Erythroblast (primary cell): Measurements from ENCODE around the gene BEND3.

Source experiments
- DNase-seq, 2 experiments: peaks; one replicate each; lab custom pipeline; 2025; lab: John Stamatoyannopoulos, UW
- GATA1 ChIP-seq: IDR thresholded peaks from 2 replicates; pipeline ENCODE4 v1.6.1; 2011; ENCODE audit warnings: low read depth, mild to moderate bottlenecking, control low read depth, low read length, moderate library complexity
- POLR2A ChIP-seq: IDR thresholded peaks from 2 replicates; pipeline ENCODE4 v1.6.1; 2011; ENCODE audit warnings: mild to moderate bottlenecking, low read length

The BEND3 gene

DNA sequence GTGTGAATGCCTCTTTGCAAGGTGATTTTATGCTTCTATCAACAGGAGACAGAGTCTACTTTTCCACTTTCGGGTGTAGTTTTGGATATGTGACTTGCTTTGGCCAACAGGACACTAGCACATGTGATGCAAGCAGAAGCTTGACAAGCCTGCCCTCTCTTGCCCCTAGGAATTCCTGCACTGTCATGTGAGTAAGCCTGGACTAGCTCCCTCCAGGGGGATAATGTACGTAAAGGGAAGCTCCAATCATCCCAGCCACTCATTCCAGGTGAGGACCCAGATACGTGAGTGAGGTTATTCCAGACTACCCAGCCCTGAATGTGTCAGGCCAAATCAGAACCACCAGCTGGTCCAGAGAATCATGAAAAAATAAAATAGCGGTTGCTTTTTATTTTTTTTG is 33.3 kb downstream of the BEND3 start:
- TF ChIP-seq GATA1 = no peak
- no peak for TF ChIP-seq POLR2A
- no peak for DNase-seq

DNA sequence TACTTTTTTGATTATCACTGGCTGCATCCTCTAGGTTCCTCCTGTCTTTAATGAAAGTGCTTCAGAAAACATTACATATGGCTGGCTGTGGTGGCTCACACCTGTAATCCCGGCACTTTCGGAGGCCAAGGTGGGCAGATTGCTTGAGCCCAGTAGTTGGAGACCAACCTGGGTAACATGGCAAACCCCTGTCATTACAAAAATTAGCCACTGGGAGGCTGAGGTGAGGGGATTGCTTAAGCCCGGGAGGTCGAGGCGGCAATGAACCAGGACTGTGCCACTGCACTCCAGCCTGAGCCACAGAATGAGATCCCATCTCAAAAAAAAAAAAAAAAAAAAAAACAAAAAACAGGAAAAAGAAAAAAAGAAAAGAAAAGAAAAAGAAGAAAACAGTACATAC is 35.3 kb downstream of the BEND3 start:
- peak; percentile 19 to 25 for DNase-seq
- TF ChIP-seq GATA1 = no peak
- TF ChIP-seq POLR2A = no peak

DNA sequence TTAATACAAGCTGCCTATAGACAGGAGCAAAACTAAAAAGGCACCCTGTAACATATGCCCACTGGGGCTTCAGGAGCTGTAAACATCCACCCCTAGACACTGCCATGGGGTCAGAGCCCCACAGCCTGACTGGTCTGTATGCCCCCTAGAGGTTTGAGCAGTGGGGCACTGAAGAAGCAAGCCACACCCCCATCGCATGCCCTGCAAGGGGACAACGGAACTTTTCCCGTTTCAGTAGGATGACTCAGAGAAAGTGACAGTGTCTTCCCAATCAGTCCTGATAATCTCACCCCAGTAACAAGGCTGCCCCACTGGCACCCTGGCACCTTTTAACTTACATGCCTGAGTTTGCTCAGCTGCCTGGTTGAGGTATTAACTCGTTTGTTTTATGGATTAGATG is 35.9 kb downstream of the BEND3 start:
- peak; percentile 38 to 57 for DNase-seq
- TF ChIP-seq POLR2A (no peak), GATA1 (no peak)

DNA sequence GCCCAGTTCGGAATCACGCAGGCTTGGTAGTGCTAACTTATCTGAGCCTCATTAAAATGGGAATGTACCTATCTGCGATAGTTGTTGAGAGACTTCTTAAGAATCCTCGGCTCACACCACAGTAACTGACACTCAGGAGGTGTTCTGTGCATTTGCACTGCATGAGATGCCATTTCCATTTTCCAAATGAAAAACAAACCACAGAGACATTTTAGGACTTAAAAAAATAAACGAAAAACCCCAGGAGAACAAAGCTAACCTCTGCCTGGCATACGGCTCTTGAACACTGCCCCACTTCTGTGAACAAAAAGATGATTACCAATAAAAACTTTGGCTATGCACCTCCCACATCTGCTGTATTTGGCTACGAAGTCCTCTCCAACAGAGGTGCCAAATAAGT is 37.6 kb downstream of the BEND3 start:
- no peak for DNase-seq

DNA sequence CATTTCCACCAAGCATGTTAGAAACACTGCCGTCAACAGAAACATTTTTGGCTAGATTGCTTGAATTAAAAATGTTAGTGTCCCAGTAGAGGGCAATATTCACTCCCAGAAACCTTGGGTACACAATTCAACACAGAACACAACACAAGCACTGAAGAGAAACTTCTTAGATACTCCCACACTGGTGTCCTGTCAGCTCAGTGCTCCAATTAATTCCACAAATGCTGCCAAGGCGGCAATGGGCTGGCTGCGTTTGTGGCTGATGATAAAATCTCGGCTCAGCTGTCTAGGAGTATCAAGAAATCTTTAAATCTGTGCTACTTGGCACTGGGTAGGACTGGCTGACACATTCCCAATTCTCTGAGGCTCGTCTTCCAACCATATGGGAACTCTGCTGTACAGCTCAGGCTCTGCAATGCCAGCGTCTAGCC is 39.3 kb downstream of the BEND3 start:
- no peak for DNase-seq
- TF ChIP-seq POLR2A (no peak), GATA1 (no peak)

More for the DNA sequence above, 37.6 kb downstream of the BEND3 start:
- TF ChIP-seq POLR2A = no peak
- no peak for TF ChIP-seq GATA1

DNA sequence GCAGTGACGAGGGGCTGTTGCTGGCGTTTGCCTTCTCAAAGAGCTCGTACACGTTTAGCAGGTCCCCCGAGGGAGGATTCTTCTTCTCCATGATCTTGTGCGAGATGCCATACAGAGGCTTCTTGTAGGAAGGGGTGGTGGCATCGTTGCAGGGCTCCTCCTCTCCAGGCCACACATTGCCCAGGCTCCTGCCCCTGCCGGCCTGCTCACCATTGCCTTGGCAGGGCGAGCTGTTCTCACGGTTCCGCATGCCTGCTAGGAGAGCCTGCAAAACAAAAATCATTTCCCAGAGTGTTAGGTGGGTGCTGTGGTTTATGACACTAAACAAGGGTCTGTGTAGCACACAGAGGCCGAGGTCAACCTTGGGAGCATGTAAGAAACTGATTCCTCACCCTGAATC is 44.6 kb downstream of the BEND3 start:
- DNase-seq = no peak
- TF ChIP-seq POLR2A = no peak
- TF ChIP-seq GATA1 = no peak

DNA sequence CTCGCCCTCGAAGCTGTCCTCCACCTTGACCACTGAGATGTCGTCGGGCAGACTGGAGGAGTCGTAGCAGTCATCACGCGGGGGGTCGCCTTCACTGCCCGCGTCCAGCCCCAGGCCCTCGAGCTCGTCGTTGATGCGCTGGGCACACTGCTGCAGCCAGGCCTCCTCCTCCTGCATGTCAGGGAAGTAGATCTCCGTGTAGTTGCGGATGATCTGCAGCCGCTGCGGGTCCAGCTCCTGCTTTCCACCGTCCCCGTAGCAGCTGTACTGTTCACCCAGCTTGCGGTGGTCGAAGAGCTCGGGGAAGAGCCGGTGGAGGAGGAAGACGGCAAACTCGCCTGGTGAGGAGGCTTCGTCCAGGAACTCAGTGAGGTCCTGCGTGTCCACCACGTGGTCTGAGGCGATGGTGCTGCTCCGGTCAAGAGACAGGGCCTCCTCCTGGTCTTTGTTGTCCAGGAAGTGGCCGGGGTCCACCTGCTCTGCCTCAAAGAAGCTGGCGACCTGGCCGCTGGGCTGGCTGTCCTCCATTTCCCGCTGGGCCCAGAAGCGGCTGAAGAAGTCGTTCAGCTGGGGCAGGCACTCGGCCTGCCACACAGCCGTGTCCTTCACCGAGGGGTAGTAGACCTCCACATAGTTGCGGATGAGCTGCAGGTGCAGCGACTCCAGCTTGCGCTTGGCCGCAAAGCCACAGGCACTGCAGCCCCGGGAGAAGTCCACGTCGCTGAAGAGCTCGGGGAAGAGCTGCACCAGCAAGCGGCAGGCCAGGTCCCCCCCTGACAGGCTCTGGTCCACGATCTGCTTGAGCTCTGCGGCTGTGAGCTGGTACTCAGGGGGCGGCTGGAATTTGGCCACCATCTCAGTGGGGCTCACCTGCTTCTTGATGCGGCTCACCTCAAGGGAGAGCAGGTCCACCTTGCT is 45.4 kb downstream of the BEND3 start:
- no peak for TF ChIP-seq GATA1
- TF ChIP-seq POLR2A = no peak
- DNase-seq = no peak

DNA sequence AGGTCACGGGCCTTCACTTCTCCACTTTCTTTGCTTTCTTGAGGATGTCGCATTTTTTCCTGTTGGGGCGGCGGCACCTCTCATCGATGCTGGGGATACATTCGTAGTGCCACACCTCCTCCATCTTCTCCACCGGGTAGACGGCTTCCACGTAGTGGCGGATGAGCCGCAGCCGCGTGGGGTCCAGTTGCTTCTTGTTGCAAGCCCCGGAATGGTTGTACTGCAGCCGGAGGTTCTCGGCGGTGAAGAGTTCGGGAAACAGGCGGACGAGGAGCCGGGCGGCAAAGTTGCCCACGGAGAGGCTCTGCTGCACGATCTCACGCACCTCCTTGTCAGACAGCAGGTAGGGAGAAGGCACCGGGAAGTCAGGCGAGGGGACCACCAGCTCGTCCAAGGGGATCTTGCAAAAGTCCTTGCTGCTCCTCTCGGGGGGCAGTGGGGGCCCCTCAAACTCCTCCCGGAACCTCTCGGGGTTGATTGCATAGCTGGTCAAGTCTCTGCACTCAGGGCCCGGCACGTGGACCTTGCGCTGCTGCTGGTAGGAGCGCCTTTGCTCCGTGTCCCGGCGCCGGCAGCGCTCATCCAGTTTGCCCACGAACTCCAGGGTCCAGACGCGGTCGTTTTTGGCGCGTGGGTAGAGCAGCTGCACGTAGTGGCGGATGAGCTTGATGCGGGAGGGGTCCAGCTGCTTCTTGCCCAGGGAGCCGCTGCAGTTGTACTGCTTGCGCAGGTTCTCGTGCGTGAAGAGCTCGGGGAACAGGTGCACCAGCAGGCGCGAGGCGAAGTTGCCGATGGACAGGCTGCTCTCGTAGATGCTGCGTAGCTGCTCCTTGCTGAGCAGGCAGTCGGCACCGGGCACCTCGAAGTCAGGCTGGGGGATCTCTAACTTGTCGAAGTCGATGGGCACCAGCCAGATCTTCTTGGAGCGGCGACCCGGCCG is 46.4 kb downstream of the BEND3 start:
- DNase-seq = no peak
- TF ChIP-seq POLR2A (no peak), GATA1 (no peak)

DNA sequence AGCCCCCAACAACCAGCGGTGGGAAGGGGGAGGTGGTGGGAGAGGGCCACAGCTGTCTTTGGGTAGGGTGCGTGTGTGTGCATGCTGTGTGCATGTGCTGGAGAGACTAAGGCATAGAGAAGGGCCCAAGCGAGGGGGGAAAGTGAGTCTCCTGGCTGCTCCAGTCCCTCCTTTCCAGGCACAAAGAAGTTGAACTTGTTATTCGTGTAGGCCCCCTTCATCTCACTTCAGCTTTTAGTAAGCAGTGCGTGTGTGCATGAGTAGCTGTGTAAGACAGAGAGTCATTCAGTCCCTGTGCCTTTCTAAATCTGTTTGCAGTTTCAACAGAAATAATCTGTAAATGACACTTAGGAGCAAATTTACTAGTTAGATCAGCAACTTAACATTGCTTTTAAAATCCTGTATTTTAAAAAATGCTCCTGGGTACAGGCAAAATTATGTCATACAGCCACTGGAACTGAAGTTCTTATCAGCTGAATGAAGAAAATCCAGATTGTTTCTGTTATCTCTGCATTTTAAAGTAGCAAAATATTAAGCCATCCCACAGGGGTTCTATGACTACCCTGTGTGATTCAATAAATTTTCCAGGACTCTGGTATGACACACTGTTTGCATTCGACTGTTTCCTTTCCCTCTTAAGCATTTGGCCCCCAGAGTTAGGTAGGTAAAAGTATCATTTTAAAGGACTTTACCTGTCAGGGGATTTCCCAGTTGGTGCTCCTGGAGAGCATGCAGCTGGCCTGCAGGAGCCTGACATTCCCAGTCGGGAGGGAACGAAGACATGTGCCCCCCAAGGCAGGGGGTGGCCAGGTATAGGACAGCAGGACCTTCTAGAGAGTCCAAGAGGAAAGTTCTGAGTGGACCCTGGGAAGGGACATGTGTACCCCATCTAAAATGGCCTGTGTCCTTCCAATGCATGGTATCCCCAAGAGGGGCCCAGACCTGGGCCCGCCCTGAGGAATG is 48.3 kb downstream of the BEND3 start:
- TF ChIP-seq GATA1 = no peak
- no peak for TF ChIP-seq POLR2A
- no peak for DNase-seq

DNA sequence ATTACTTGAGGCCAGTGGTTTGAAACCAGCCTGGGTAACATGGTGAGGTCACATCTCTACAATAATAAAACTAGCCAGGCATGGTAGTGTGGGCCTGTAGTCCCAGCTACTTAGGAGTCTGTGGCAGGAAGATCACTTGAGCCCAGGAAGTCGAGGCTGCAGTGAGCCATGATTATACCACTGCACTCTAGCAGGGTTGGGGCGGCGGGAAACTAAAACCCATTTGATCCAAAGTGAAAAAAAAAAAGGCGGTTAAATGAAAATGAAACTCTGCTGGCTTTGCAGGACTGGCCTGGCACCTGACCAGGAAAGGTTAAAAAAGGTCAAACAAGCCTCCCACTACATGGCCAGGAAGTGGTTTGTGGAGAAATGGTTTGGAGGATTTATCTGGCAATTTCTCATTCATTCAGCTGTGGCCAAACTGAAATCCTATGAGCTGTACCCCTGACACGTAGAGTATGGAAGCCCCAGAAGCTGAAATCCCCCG is 50.7 kb downstream of the BEND3 start:
- no peak for TF ChIP-seq POLR2A
- no peak for TF ChIP-seq GATA1
- DNase-seq = peak; percentile 12 to 19

DNA sequence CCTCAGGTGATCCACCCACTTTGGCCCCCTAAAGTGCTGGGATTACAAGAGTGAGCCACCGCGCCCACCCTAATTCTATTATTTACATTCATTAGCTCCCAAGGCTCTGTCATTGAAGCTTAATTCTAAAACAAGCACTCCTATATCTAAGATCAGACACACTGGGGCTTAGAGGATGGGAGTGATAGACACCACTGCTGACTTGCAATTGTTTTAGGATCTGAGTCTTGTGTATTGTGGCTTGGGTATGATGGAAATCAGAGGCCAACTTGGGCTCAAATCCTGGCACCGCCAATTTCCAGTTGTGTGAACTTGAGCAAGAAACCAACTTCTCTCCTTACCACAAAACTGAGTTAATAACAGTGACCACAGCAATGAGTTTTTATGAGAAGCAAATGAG is 52.6 kb downstream of the BEND3 start:
- no peak for DNase-seq
- no peak for TF ChIP-seq GATA1
- no peak for TF ChIP-seq POLR2A

DNA sequence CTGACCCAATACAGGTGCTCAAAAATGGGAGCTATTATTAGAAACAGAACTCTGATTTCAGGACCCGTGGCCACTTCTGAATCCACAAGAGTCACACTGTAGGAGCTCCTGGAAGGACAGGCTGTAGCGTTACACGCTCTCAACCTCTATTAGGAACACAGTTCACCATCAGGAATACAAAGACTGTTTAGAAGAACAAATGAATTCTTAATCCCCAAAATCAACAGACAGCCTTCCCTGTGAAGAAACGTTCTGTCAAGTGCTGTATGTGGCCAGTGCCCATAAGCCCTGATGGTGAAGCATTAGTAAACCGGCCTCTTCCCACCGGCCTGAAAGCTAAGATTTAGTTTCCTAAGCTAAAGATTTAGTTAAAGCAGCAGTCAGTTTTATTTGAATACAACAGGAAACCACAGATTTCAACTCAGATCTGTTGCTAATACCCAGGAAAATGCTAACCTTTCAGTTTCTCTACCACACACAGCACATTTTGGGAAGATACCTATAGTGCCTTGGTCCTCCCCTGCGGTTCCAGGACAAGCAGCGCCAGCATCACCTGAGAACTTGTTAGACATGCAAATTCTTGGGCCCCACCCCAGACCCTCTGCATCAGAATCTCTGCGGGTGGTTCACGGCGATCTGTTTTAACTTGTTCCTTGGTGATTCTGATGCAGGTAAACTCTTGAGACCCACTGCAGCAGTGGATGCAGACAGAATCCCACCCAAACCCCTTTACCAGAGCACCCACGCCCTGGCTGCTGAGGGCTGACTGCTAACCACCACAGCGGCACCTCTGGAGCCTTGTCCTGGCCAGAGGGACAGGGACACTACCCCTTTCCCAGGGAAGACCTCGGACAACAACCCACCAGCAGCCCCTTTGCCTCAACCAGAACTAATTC is 53.9 kb downstream of the BEND3 start:
- DNase-seq = no peak

DNA sequence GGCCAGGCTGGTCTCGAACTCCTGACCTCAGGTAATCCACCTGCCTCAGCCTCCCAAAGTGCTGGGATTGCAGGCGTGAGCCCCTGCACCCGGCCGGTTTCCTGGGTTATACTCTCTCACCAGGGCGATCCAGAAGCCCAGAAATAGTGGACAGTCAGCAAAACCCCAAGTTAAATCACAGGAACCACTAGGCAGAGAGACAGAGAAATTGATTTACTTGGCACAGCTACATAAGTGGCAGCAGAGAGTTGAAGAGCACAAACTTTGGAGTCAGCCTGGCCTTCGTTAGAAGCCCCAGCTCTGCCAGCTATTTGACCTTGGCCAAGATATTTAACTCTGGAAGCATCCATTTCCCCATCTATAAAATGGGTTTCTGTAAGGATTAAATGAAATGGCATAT is 54.6 kb downstream of the BEND3 start:
- DNase-seq = no peak
- TF ChIP-seq POLR2A (no peak), GATA1 (no peak)

More for the DNA sequence above, 53.9 kb downstream of the BEND3 start:
- TF ChIP-seq GATA1 = no peak
- no peak for TF ChIP-seq POLR2A
